K562 (cell line): ENCODE data around the gene MC1R. TPM values are rescaled to one million over a fixed set of nuclear protein-coding genes. Genes with fewer than 3 reads are reported as not detected.

Source experiments
- ATAC-seq: fragments of 200-7000 bp; cut with Tn5 transposase; 3 replicates; pipeline ENCODE4 v1.9.1; 2020; ENCODE audit warnings: moderate library complexity
- BruUV-seq: library from RNA; stranded (reverse); fragments of 400-500 nt; replicated peaks from 2 replicates; lab custom pipeline; 2021; lab: Mats Ljungman, UMichigan
- CTCF ChIA-PET: fragments of 300-600 bp; formaldehyde crosslinking; extraction: SDS; loops from one replicate; lab custom pipeline; 2021; ENCODE audit warnings: low intra/inter-chr PET ratio; lab: Yijun Ruan, JAX
- POLR2A ChIA-PET: fragments of 300-600, 350-650 bp; sonication (Branson Sonifier 250); formaldehyde crosslinking; extraction: SDS; loops from one replicate; lab custom pipeline; 2021; ENCODE audit warnings: antibody characterized with exemption, inconsistent platforms; lab: Yijun Ruan, JAX
- DNase-seq, 4 experiments: peaks; one replicate each; pipeline versions ENCODE4 v3.0.0 to v3.0.0-alpha.2; 2011 to 2018; ENCODE audit warnings: low spot score in 3 of 4, mixed read lengths in 3 of 4; ENCODE audit errors: extremely low read depth in 1 of 4
- FAIRE-seq: peaks from 2 replicates; lab custom pipeline; 2011; peaks lifted over from hg19 to GRCh38; lab: Jason Lieb, UNC
- H2AFZ ChIP-seq: 2 replicates; pipeline ENCODE4 v1.6.0; 2011; ENCODE audit warnings: low read depth, low read length, control low read depth, inconsistent platforms
- H3K27ac ChIP-seq: fragments of 200-600 bp; 3 replicates; pipeline ENCODE4 v1.8.0; 2011; ENCODE audit warnings: low read depth, mild to moderate bottlenecking, control low read depth, inconsistent platforms, low read length, moderate library complexity, mixed read lengths; ENCODE audit errors: extremely low read depth
- H3K27me3 ChIP-seq, 2 experiments: fragments of 300-600 bp in 1 of 2; 2 replicates in 1 of 2; 3 replicates in 1 of 2; pipeline versions ENCODE4 v1.6.0 to v1.8.0; 2011; ENCODE audit warnings: inconsistent platforms in 2 of 2, low read length in 2 of 2, mild to moderate bottlenecking in 1 of 2, mixed read lengths in 1 of 2, moderate library complexity in 1 of 2; ENCODE audit not compliant: control insufficient read depth in 2 of 2, insufficient read depth in 2 of 2
- H3K36me3 ChIP-seq: fragments of 300-600 bp; 3 replicates; pipeline ENCODE4 v1.8.0; 2011; ENCODE audit warnings: mild to moderate bottlenecking, low read length, inconsistent platforms; ENCODE audit not compliant: control insufficient read depth, insufficient read depth
- H3K4me1 ChIP-seq, 2 experiments: fragments of 200-600 bp in 1 of 2; replicated peaks in 1 of 2; 2 replicates in 1 of 2; 3 replicates in 1 of 2; pipeline versions ENCODE4 v1.5.1 to v1.8.0; 2011; ENCODE audit warnings: inconsistent platforms in 2 of 2, low read length in 2 of 2, mild to moderate bottlenecking in 1 of 2, mixed read lengths in 1 of 2, moderate library complexity in 1 of 2; ENCODE audit not compliant: control insufficient read depth in 2 of 2, insufficient read depth in 2 of 2
- H3K4me2 ChIP-seq: 2 replicates; pipeline ENCODE4 v1.6.1; 2011; ENCODE audit warnings: low read length, control low read depth, inconsistent platforms, mixed read lengths; ENCODE audit not compliant: insufficient read depth
- H3K4me3 ChIP-seq: fragments of 200-600 bp; sonication (generic), shearing (Covaris generic); 2 replicates; pipeline ENCODE4 v1.5.1; 2016; ENCODE audit warnings: control low read depth, inconsistent platforms
- H3K79me2 ChIP-seq: fragments of 200-600 bp; 3 replicates; pipeline ENCODE4 v1.8.0; 2011; ENCODE audit warnings: low read length, inconsistent platforms; ENCODE audit not compliant: control insufficient read depth, insufficient read depth
- H3K9ac ChIP-seq, 2 experiments: 2 replicates each; pipeline versions ENCODE4 v1.6.0 to v1.6.1; 2011; ENCODE audit warnings: low read depth in 2 of 2, low read length in 2 of 2, control low read depth in 1 of 2, inconsistent platforms in 1 of 2, mild to moderate bottlenecking in 1 of 2, mixed read lengths in 1 of 2; ENCODE audit not compliant: insufficient read depth in 1 of 2
- H3K9me1 ChIP-seq: one replicate; pipeline ENCODE4 v1.6.0; 2011; ENCODE audit warnings: inconsistent platforms, mild to moderate bottlenecking, low read length, moderate library complexity; ENCODE audit not compliant: control insufficient read depth, insufficient read depth
- H3K9me3 ChIP-seq: replicated peaks from 2 replicates; pipeline ENCODE4 v1.5.1; 2011; ENCODE audit warnings: low read depth, low read length, inconsistent platforms; ENCODE audit not compliant: control insufficient read depth, insufficient read depth
- H4K20me1 ChIP-seq: replicated peaks from 2 replicates; pipeline ENCODE4 v1.6.1; 2011; ENCODE audit warnings: low read length, inconsistent platforms, mixed read lengths; ENCODE audit not compliant: control insufficient read depth, insufficient read depth
- HDAC3 ChIP-seq: fragments of 450-650 bp; IDR thresholded peaks from 2 replicates; pipeline ENCODE4 v1.6.1; 2018; ENCODE audit warnings: borderline replicate concordance, mild to moderate bottlenecking, moderate library complexity; ENCODE audit not compliant: partially characterized antibody
- KLF13 ChIP-seq: fragments of 450-650 bp; IDR thresholded peaks from 2 replicates; pipeline ENCODE4 v1.6.1; 2016; ENCODE audit warnings: missing genetic modification characterization, low read depth, mild to moderate bottlenecking, missing compliant biosample characterization, moderate library complexity, borderline replicate concordance
- MXI1 ChIP-seq: IDR thresholded peaks from 2 replicates; pipeline ENCODE4 v1.6.1; 2011; ENCODE audit warnings: low read depth, mild to moderate bottlenecking, improper control_type of control experiment, low read length
- MYC ChIP-seq, 2 experiments: fragments of 250-450 bp in 1 of 2; sonication (Bioruptor Pico) in 1 of 2; IDR thresholded peaks; 2 replicates each; pipeline versions ENCODE4 v1.5.1 to v1.6.1; 2012 to 2021; ENCODE audit warnings: low read depth in 2 of 2, borderline replicate concordance in 1 of 2, improper control_type of control experiment in 1 of 2, low read length in 1 of 2, mild to moderate bottlenecking in 1 of 2, moderate library complexity in 1 of 2
- POLR2G ChIP-seq: fragments of 200-400 bp; formaldehyde crosslinking; IDR thresholded peaks from 2 replicates; pipeline ENCODE4 v1.6.1; 2017; ENCODE audit warnings: low read depth, mild to moderate bottlenecking, antibody characterized with exemption, low read length, moderate library complexity
- RBM14 ChIP-seq: fragments of 200-400 bp; formaldehyde crosslinking; IDR thresholded peaks from 2 replicates; pipeline ENCODE4 v1.6.1; 2018; ENCODE audit warnings: low read depth, mild to moderate bottlenecking, low read length, moderate library complexity, borderline replicate concordance; ENCODE audit not compliant: insufficient read depth
- TEAD1 ChIP-seq, 2 experiments: fragments of 450-650 bp in 1 of 2; sonication (generic) in 1 of 2; formaldehyde crosslinking; IDR thresholded peaks; 2 replicates each; pipeline versions ENCODE4 v1.4.0 to v1.8.0; 2020 to 2022; ENCODE audit warnings: mild to moderate bottlenecking in 2 of 2, missing genetic modification reagents in 1 of 2
- TOE1 ChIP-seq, 2 experiments: fragments of 450-650 bp in 1 of 2; sonication (generic) in 1 of 2; formaldehyde crosslinking in 1 of 2; IDR thresholded peaks; 2 replicates each; pipeline versions ENCODE4 v1.7.1 to v1.8.0; 2016 to 2022; ENCODE audit warnings: borderline replicate concordance in 2 of 2, mild to moderate bottlenecking in 2 of 2, antibody characterized with exemption in 1 of 2, inconsistent platforms in 1 of 2, low read depth in 1 of 2, missing genetic modification reagents in 1 of 2, moderate library complexity in 1 of 2
- TSC22D4 ChIP-seq: fragments of 450-650 bp; IDR thresholded peaks from 2 replicates; pipeline ENCODE4 v1.6.1; 2016; ENCODE audit warnings: missing genetic modification characterization, missing biosample characterization, control low read depth
- XRCC4 ChIP-seq: IDR thresholded peaks from one replicate; pipeline ENCODE4 v1.6.1; 2011; ENCODE audit not compliant: insufficient read depth, insufficient read length; ENCODE audit errors: extremely low read depth
- ZC3H4 ChIP-seq: sonication (generic); formaldehyde crosslinking; IDR thresholded peaks from 2 replicates; pipeline ENCODE4 v1.9.0; 2021; ENCODE audit warnings: missing genetic modification reagents, borderline replicate concordance
- ZNF253 ChIP-seq: fragments of 250-450 bp; sonication (Bioruptor Pico); conservative IDR thresholded peaks from 2 replicates; pipeline ENCODE4 v1.6.1; 2021; ENCODE audit warnings: mild to moderate bottlenecking
- ZNF263 ChIP-seq: sonication (generic); formaldehyde crosslinking; IDR thresholded peaks from 2 replicates; pipeline ENCODE4 v1.8.0; 2022; ENCODE audit warnings: mild to moderate bottlenecking, missing genetic modification reagents, borderline replicate concordance
- ZNF282 ChIP-seq: sonication (generic); formaldehyde crosslinking; IDR thresholded peaks from 2 replicates; pipeline ENCODE4 v1.8.1; 2023; ENCODE audit warnings: missing genetic modification reagents
- WGBS: fragments of 100-300 bp; shearing (Covaris generic); methylation state at CpG from one replicate; pipeline ENCODE4 v1.1.6; 2016; ENCODE audit warnings: low coverage, mixed read lengths; ENCODE audit not compliant: insufficient coverage; ENCODE audit errors: missing lambda C conversion rate; 5-methylcytosine and 5-hydroxymethylcytosine counted together
- in situ Hi-C: fragments of 300-500 bp; cut with MboI; formaldehyde crosslinking; loops from 4 replicates; pipeline ENCODE4 v1.15.0; 2018; ENCODE audit warnings: inconsistent platforms, mixed read lengths
- intact Hi-C: fragments of 100-400 bp; cut with micrococcal nuclease; formaldehyde crosslinking; loops from 2 replicates; pipeline ENCODE4 v1.14.2; 2022
- polyA plus RNA-seq, 8 experiments: library from polyadenylated mRNA; depleted of rRNA in 4 of 8; stranded (reverse) in 5 of 8; unstranded in 3 of 8; fragments of >200 nt; fragmentation: Nextera tagmentation in 2 of 8; fragmentation: Illumina TruSeq in 1 of 8; extraction: Ambion mirVana in 2 of 8; extraction: Trizol in 1 of 8; gene quantifications; 2 replicates each; pipeline versions ENCODE4 v1.2.1 to v1.2.3, GENCODE V29; 2011 to 2014; ENCODE audit warnings: inconsistent platforms in 1 of 8, missing spikeins in 1 of 8
- total RNA-seq, 7 experiments: library from RNA; depleted of rRNA in 6 of 7; stranded (reverse); fragments of >200 nt in 6 of 7; fragmentation: Illumina TruSeq in 2 of 7; extraction: Trizol in 2 of 7; gene quantifications; 2 replicates each; pipeline versions ENCODE4 v1.2.1 to v1.2.3, GENCODE V29; 2011 to 2021; ENCODE audit warnings: low replicate concordance in 1 of 7
- TF ChIP-seq, protein P1 (sequence below): sonication (generic); formaldehyde crosslinking; IDR thresholded peaks from 2 replicates; pipeline ENCODE4 v1.8.1; 2023; ENCODE audit warnings: mild to moderate bottlenecking, missing genetic modification reagents
- TF ChIP-seq, protein P2 (sequence below): fragments of 450-650 bp; IDR thresholded peaks from 2 replicates; pipeline ENCODE4 v1.6.1; 2018; ENCODE audit warnings: mild to moderate bottlenecking, low read depth; ENCODE audit not compliant: partially characterized antibody

MC1R gene
- total and polyA plus RNA-seq, 9 of the 15 experiments (the other 6 are each of a cell fraction or from before 2014, with no cell fraction given): 0.14 to 5.3 (median 2.5) TPM; not detected in 1

DNA sequence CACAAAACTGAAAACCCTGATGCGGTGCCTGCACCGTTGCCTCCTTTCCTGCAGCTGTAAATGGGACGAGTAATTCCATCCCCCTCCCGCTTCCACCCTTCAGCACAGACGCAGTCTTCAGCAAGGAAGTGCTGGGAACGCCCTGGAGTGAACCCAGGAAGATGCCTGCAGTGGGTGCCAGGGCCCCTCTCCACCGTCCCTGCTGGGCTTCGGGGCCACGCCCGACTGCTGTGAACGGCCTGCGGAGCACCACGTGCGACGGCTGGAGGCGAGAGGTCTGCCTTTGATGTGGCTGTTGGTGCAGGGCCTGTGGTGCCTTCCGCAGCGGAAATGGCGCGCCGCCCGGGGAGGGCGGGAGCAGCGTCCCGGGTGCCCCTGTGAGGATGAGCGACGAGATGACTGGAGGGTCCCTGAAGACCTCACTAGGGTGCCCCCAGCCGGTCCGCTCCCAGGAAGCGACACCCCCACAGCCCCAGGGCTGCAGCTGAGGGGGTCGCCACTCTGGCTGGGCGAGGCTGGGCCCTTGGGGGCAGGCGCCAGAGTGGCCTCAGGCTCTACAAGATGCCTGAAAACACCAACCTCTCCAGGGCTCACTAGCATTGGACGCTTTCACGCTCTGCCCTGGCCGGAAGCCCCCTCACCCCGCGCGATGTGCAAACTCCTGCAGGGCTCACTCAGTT is 749 bp upstream of the MC1R start:
- Histone ChIP-seq H3K4me3 (peak overlapping the region; percentile 30), H2AFZ (peak overlapping the region; percentile 99), H3K36me3 (peaks cover 4% of the 10 kb centered on the region; the same call in 1 of the 3 replicates), H3K9me1 (no peaks in the 10 kb centered on the region), H3K27ac (peak overlapping the region; percentile 74), H3K9ac (peak overlapping the region; percentile 67 to 85), H3K4me2 (peak overlapping the region; percentile 85), H3K27me3 (no peaks in the 10 kb centered on the region), H4K20me1 (no peaks in the 10 kb centered on the region), H3K4me1 (peaks cover 36 to 72% of the 10 kb centered on the region in 2 experiments), H3K79me2 (no peaks in the 10 kb centered on the region; the same call in 2 of the 3 replicates), H3K9me3 (no peaks in the 10 kb centered on the region)
- no TSS peak for BruUV-seq
- DNase-seq: peak; percentile 41 to 78 (median 60)
- intact Hi-C loops: no loop called here
- peak; percentile 57 for ATAC-seq
- ChIA-PET CTCF (no interaction called here), POLR2A (interaction anchor here (0.5 to 1.2 kb wide), 3 partner anchors 8 to 31 kb away, joined by 3 to 8 read pairs (median 3); partner anchors contain the start of gene DEF8)
- in situ Hi-C loops: no loop called here
- 11% methylated on average over 32 of the region's 39 CpGs for WGBS
- FAIRE-seq: peak; percentile 81
- TF ChIP-seq ZNF253 (no peak), ZNF263 (CRISPR knock-in tag) (no peak), TSC22D4 (tag) (no peak), MXI1 (peak; percentile 43; the same call in 1 of the 2 replicates), KLF13 (tag) (peak; percentile 21; the same call in 1 of the 2 replicates), HDAC3 (no peak), XRCC4 (no peak), TEAD1 (CRISPR knock-in tag; IDR thresholded peaks at IDR 0.05) (0 out of 4 replicates have a peak, but pooled peaks of 1 of the 2 experiments have one; percentile 29), RBM14 (no peak), TOE1 (IDR thresholded peaks at IDR 0.05; ENCODE audit: borderline replicate concordance) (0 out of 2 replicates have a peak, but pooled peaks have one; percentile 35), TOE1 (CRISPR knock-in tag; IDR thresholded peaks at IDR 0.05; ENCODE audit: borderline replicate concordance, low read depth) (no peak), ZNF282 (no peak), ZC3H4 (CRISPR knock-in tag) (0 out of 2 replicates have a peak, but pooled peaks have one; percentile 34), POLR2G (peak; percentile 79), MYC (IDR thresholded peaks at IDR 0.05; ENCODE audit: low read depth, low read length) (peak; percentile 83), MYC (CRISPR knock-in tag; IDR thresholded peaks at IDR 0.05; ENCODE audit: borderline replicate concordance, low read depth) (no peak)
- TF ChIP-seq, protein P1, sequence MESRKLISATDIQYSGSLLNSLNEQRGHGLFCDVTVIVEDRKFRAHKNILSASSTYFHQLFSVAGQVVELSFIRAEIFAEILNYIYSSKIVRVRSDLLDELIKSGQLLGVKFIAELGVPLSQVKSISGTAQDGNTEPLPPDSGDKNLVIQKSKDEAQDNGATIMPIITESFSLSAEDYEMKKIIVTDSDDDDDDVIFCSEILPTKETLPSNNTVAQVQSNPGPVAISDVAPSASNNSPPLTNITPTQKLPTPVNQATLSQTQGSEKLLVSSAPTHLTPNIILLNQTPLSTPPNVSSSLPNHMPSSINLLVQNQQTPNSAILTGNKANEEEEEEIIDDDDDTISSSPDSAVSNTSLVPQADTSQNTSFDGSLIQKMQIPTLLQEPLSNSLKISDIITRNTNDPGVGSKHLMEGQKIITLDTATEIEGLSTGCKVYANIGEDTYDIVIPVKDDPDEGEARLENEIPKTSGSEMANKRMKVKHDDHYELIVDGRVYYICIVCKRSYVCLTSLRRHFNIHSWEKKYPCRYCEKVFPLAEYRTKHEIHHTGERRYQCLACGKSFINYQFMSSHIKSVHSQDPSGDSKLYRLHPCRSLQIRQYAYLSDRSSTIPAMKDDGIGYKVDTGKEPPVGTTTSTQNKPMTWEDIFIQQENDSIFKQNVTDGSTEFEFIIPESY (CRISPR knock-in tag): peak; percentile 49
- TF ChIP-seq, protein P2, sequence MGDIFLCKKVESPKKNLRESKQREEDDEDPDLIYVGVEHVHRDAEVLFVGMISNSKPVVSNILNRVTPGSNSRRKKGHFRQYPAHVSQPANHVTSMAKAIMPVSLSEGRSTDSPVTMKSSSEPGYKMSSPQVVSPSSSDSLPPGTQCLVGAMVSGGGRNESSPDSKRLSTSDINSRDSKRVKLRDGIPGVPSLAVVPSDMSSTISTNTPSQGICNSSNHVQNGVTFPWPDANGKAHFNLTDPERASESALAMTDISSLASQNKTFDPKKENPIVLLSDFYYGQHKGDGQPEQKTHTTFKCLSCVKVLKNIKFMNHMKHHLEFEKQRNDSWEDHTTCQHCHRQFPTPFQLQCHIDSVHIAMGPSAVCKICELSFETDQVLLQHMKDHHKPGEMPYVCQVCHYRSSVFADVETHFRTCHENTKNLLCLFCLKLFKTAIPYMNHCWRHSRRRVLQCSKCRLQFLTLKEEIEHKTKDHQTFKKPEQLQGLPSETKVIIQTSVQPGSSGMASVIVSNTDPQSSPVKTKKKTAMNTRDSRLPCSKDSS: no peak
